IMR-90 (cell line): Measurements from ENCODE around the gene RNASE7. TPM values are rescaled to one million over a fixed set of nuclear protein-coding genes. Genes with fewer than 3 reads are reported as not detected.

ENCODE experiments used
- ATAC-seq: fragments of 200-7000 bp; cut with Tn5 transposase; 2 replicates; pipeline ENCODE4 v1.9.1; 2020; ENCODE audit warnings: low read depth, mild to moderate bottlenecking, moderate library complexity
- Bru-seq: library from RNA; stranded (reverse); fragments of 400-500 nt; gene quantifications from one replicate; lab custom pipeline; 2021; lab: Mats Ljungman, UMichigan
- BruChase-seq, 2 experiments: library from RNA; stranded (reverse); fragments of 400-500 nt; gene quantifications; one replicate each; lab custom pipeline; 2021; lab: Mats Ljungman, UMichigan
- BruUV-seq: library from RNA; stranded (reverse); fragments of 400-500 nt; replicated peaks from 2 replicates; lab custom pipeline; 2021; lab: Mats Ljungman, UMichigan
- CTCF ChIA-PET: fragments of 300-600 bp; formaldehyde crosslinking; extraction: SDS; loops from one replicate; lab custom pipeline; 2021; ENCODE audit warnings: antibody characterized with exemption; lab: Yijun Ruan, JAX
- POLR2A ChIA-PET: fragments of 300-600 bp; sonication (Branson Sonifier 250); formaldehyde crosslinking; loops from one replicate; lab custom pipeline; 2022; ENCODE audit warnings: antibody characterized with exemption; ENCODE audit not compliant: unreplicated experiment; lab: Charles Lee
- DNase-seq: peaks from one replicate; pipeline ENCODE4 v3.0.0; 2013
- H2AFZ ChIP-seq: replicated peaks from 2 replicates; pipeline ENCODE3; 2013; ENCODE audit warnings: low read length, mild to moderate bottlenecking; ENCODE audit not compliant: poor library complexity
- H2AK5ac ChIP-seq: 2 replicates; pipeline ENCODE4 v1.6.1; 2013; ENCODE audit warnings: low read depth, low read length, inconsistent platforms
- H2AK9ac ChIP-seq: replicated peaks from 2 replicates; pipeline ENCODE3; 2013; ENCODE audit warnings: mild to moderate bottlenecking, low read depth, low read length, moderate library complexity; ENCODE audit not compliant: poor library complexity
- H2BK120ac ChIP-seq: 2 replicates; pipeline ENCODE4 v1.6.1; 2013; ENCODE audit warnings: low read depth, low read length, inconsistent platforms
- H2BK15ac ChIP-seq: 3 replicates; pipeline ENCODE4 v1.6.1; 2013; ENCODE audit warnings: low read depth, low read length, inconsistent platforms
- H2BK20ac ChIP-seq: 2 replicates; pipeline ENCODE4 v1.6.1; 2013; ENCODE audit warnings: low read depth, mild to moderate bottlenecking, inconsistent platforms, low read length, moderate library complexity
- H2BK5ac ChIP-seq: 2 replicates; pipeline ENCODE4 v1.6.1; 2013; ENCODE audit warnings: mild to moderate bottlenecking, low read depth, low read length, inconsistent platforms; ENCODE audit not compliant: poor library complexity, severe bottlenecking
- H3K14ac ChIP-seq: replicated peaks from 2 replicates; pipeline ENCODE4 v1.6.1; 2013; ENCODE audit warnings: low read depth, low read length, inconsistent platforms
- H3K18ac ChIP-seq: 2 replicates; pipeline ENCODE4 v1.6.1; 2013; ENCODE audit warnings: low read depth, low read length, control low read depth
- H3K23ac ChIP-seq: 2 replicates; pipeline ENCODE4 v1.6.1; 2013; ENCODE audit warnings: low read depth, low read length, inconsistent platforms
- H3K27ac ChIP-seq: 2 replicates; pipeline ENCODE4 v1.5.1; 2013; ENCODE audit warnings: mild to moderate bottlenecking, control low read depth, low read length; ENCODE audit not compliant: insufficient read depth
- H3K27me3 ChIP-seq: 2 replicates; pipeline ENCODE4 v1.6.1; 2013; ENCODE audit warnings: low read length; ENCODE audit not compliant: control insufficient read depth, insufficient read depth
- H3K36me3 ChIP-seq: 2 replicates; pipeline ENCODE4 v1.6.1; 2013; ENCODE audit warnings: low read length, mixed read lengths; ENCODE audit not compliant: control insufficient read depth, insufficient read depth
- H3K4ac ChIP-seq: 2 replicates; pipeline ENCODE4 v1.6.1; 2013; ENCODE audit warnings: low read depth, low read length, inconsistent platforms
- H3K4me1 ChIP-seq: 2 replicates; pipeline ENCODE4 v1.6.1; 2013; ENCODE audit warnings: low read length, mixed read lengths; ENCODE audit not compliant: control insufficient read depth, insufficient read depth
- H3K4me2 ChIP-seq: 2 replicates; pipeline ENCODE4 v1.6.1; 2013; ENCODE audit warnings: low read depth, mild to moderate bottlenecking, control low read depth, low read length, moderate library complexity
- H3K4me3 ChIP-seq: 2 replicates; pipeline ENCODE4 v1.5.1; 2013; ENCODE audit warnings: low read depth, mild to moderate bottlenecking, control low read depth, low read length, moderate library complexity; ENCODE audit not compliant: insufficient read depth
- H3K56ac ChIP-seq: 2 replicates; pipeline ENCODE4 v1.6.1; 2013; ENCODE audit warnings: low read length, inconsistent platforms; ENCODE audit not compliant: insufficient read depth; ENCODE audit errors: extremely low read depth
- H3K79me1 ChIP-seq, 2 experiments: 2 replicates each; pipeline ENCODE4 v1.6.1; 2013; ENCODE audit warnings: low read length in 2 of 2, inconsistent platforms in 1 of 2, low read depth in 1 of 2
- H3K9ac ChIP-seq: 2 replicates; pipeline ENCODE4 v1.6.1; 2013; ENCODE audit warnings: low read depth, low read length, control low read depth
- H3K9me1 ChIP-seq: 2 replicates; pipeline ENCODE4 v1.6.1; 2013; ENCODE audit warnings: low read length, inconsistent platforms; ENCODE audit not compliant: insufficient read depth
- H3K9me3 ChIP-seq: 2 replicates; pipeline ENCODE4 v1.6.1; 2013; ENCODE audit warnings: low read length; ENCODE audit not compliant: control insufficient read depth, insufficient read depth
- H4K20me1 ChIP-seq: 2 replicates; pipeline ENCODE4 v1.6.1; 2013; ENCODE audit warnings: low read length, inconsistent platforms; ENCODE audit not compliant: insufficient read depth
- H4K5ac ChIP-seq: 2 replicates; pipeline ENCODE4 v1.6.1; 2013; ENCODE audit warnings: mild to moderate bottlenecking, low read depth, low read length, control low read depth
- H4K8ac ChIP-seq, 2 experiments: 2 replicates each; pipeline ENCODE4 v1.6.1; 2013; ENCODE audit warnings: low read depth in 2 of 2, low read length in 2 of 2, control low read depth in 1 of 2, inconsistent platforms in 1 of 2
- H4K91ac ChIP-seq: 2 replicates; pipeline ENCODE4 v1.6.1; 2013; ENCODE audit warnings: low read depth, low read length, inconsistent platforms; ENCODE audit not compliant: insufficient read depth
- BHLHE40 ChIP-seq: fragments of 150-350 bp; IDR thresholded peaks from 2 replicates; pipeline ENCODE4 v1.6.1; 2016; ENCODE audit warnings: mild to moderate bottlenecking, low read depth, low read length
- CEBPB ChIP-seq: IDR thresholded peaks from 2 replicates; pipeline ENCODE4 v1.6.1; 2012; ENCODE audit warnings: low read depth, low read length, improper control_type of control experiment
- FOS ChIP-seq: fragments of 150-350 bp; IDR thresholded peaks from 2 replicates; pipeline ENCODE4 v1.6.1; 2016; ENCODE audit warnings: low read depth, low read length
- MAFK ChIP-seq: IDR thresholded peaks from 2 replicates; pipeline ENCODE4 v1.6.1; 2012; ENCODE audit warnings: low read depth, low read length, improper control_type of control experiment
- SMC3 ChIP-seq: fragments of 150-350 bp; IDR thresholded peaks from 2 replicates; pipeline ENCODE4 v1.6.1; 2016; ENCODE audit warnings: low read depth, mild to moderate bottlenecking, antibody characterized with exemption, low read length, moderate library complexity
- WGBS, 2 experiments: methylation state at CpG; one replicate each; pipeline versions ENCODE4 v1.1.5 to v1.1.7; 2013; ENCODE audit warnings: missing lambda C conversion rate in 2 of 2; ENCODE audit not compliant: insufficient read length in 1 of 2; ENCODE audit errors: extremely low coverage in 2 of 2; 5-methylcytosine and 5-hydroxymethylcytosine counted together
- dilution Hi-C: fragments of 300-500 bp; cut with HindIII; formaldehyde crosslinking; loops from one replicate; pipeline ENCODE4 v1.14.3; 2018; ENCODE audit warnings: low sequenced_read_pairs; ENCODE audit not compliant: unreplicated experiment
- in situ Hi-C: fragments of 300-500 bp; cut with MboI; formaldehyde crosslinking; loops from 3 replicates; pipeline ENCODE4 v1.14.3; 2019; ENCODE audit warnings: low sequenced_read_pairs, inconsistent platforms, mixed read lengths
- intact Hi-C: fragments of 100-400 bp; cut with micrococcal nuclease; formaldehyde crosslinking; loops from 2 replicates; pipeline ENCODE4 v1.10.0; 2022
- long read RNA-seq: library from polyadenylated mRNA; unstranded; transcript quantifications from one replicate; pipeline ENCODE4 v2.0.0, GENCODE V29; 2021; ENCODE audit not compliant: unreplicated experiment
- polyA plus RNA-seq, 3 experiments: library from polyadenylated mRNA; depleted of rRNA; stranded (reverse); fragments of >200 nt; gene quantifications; 2 replicates each; pipeline ENCODE4 v1.2.3, GENCODE V29; 2012; ENCODE audit warnings: low replicate concordance in 1 of 3
- total RNA-seq: library from RNA; depleted of rRNA; stranded (reverse); fragments of >200 nt; gene quantifications from 2 replicates; pipeline ENCODE4 v1.2.3, GENCODE V29; 2012; rRNA removed
- TF ChIP-seq, protein P1 (sequence below): fragments of 150-350 bp; IDR thresholded peaks from 2 replicates; pipeline ENCODE4 v1.6.1; 2017; ENCODE audit warnings: mild to moderate bottlenecking, antibody characterized with exemption, low read length, low read depth

The RNASE7 gene, protein sequence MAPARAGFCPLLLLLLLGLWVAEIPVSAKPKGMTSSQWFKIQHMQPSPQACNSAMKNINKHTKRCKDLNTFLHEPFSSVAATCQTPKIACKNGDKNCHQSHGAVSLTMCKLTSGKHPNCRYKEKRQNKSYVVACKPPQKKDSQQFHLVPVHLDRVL
- not detected in 2 replicates for total RNA-seq
- not detected in 2 replicates for polyA plus RNA-seq (2012; rRNA removed)
- polyA plus RNA-seq (2012; cell fraction: cytosol; rRNA removed), result not detected in 2 replicates
- polyA plus RNA-seq (2012; cell fraction: nucleus; rRNA removed; ENCODE audit: low replicate concordance), result not detected in 2 replicates
- not detected for Bru-seq, nascent RNA
- not detected for BruChase-seq, experiment 1, labeled RNA remaining after a 6-hour chase
- not detected for BruChase-seq, experiment 2, labeled RNA remaining after a 2-hour chase
- long read RNA-seq, result 0 reads

DNA sequence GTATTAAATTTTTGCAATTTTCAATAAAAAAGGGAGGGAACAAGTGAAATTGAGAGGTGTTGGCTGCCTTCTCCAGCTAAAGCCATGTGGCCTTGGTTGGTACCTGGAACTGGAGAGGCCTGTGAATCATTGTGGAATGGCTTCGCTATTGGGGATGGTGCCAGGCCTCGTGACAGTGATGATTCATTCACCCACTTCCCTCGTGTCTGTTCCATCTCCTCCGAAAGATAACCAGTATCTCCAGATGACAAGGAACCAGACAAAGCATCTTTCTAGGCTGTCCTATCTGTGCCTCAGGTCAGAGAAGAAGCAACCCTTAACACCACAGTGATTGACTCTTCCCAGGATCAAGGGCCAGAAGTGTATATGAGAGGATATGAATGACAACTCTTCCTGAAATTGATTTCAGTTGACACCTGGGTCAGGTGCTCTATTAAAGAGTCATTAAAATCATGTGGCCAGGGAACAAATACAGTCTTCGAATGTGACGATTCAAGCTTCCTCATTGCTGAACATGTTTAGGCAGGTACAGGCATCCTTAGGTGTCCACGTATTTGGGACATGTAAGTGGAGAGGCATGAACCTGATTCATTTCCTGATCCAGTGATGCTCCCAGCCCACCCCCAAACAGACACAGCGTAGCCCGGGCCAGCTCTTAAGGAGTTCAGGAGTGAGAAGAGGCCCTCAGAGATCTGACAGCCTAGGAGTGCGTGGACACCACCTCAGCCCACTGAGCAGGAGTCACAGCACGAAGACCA is at the start of gene RNASE7:
Gene RNASE7, plus strand, starts transcription at position 687 of the 758 bp plus-strand sequence. CDS start 631 bp downstream, outside the sequence.
- Histone ChIP-seq H3K4me2 (no peak within 1 kb of the TSS), H3K56ac (no peak within 1 kb of the TSS), H3K18ac (no peak within 1 kb of the TSS), H4K8ac (no peak within 1 kb of the TSS), H3K9me3 (no peaks in the 10 kb centered on the region), H3K79me1 (no peaks in the 10 kb centered on the region), H4K91ac (no peak within 1 kb of the TSS), H2BK120ac (no peak within 1 kb of the TSS), H3K14ac (no peak within 1 kb of the TSS), H2BK15ac (no peak within 1 kb of the TSS), H2BK5ac (no peak within 1 kb of the TSS), H2BK20ac (no peak within 1 kb of the TSS), H3K36me3 (no peaks in the 10 kb centered on the region), H4K5ac (no peak within 1 kb of the TSS), H2AK5ac (no peak within 1 kb of the TSS), H3K4ac (no peak within 1 kb of the TSS), H3K4me3 (no peak within 1 kb of the TSS), H4K20me1 (no peaks in the 10 kb centered on the region), H3K27me3 (peaks cover 26% of the 10 kb centered on the region), H3K23ac (no peak within 1 kb of the TSS), H3K27ac (no peak within 1 kb of the TSS), H3K9ac (no peak within 1 kb of the TSS), H2AK9ac (no peak within 1 kb of the TSS), H3K4me1 (peaks cover 2% of the 10 kb centered on the region; the same call in 1 of the 2 replicates), H3K9me1 (no peaks in the 10 kb centered on the region), H2AFZ (no peak within 1 kb of the TSS)
- intact Hi-C loops (loop anchor here (2.0 kb wide), 1 partner anchor 71 kb away; no protein-coding TSS in a partner anchor), in situ Hi-C loops (no loop called here), dilution Hi-C loops (no loop called here)
- 93% methylated on average over 3 of the region's 11 CpGs; no CpG with 5 or more reads in 1 of the 2 experiments for WGBS, 2 experiments
- CTCF ChIA-PET, result interaction anchor here (3.7 kb wide), 1 partner anchor 27 kb away, joined by 37 read pairs; no protein-coding TSS in a partner anchor
- TF ChIP-seq FOS (0 out of 2 replicates have a peak, but pooled peaks have one; percentile 11), CEBPB (no peak), BHLHE40 (peak; percentile 17; the same call in 1 of the 2 replicates), SMC3 (no peak), MAFK (no peak)
- TF ChIP-seq, protein P1, sequence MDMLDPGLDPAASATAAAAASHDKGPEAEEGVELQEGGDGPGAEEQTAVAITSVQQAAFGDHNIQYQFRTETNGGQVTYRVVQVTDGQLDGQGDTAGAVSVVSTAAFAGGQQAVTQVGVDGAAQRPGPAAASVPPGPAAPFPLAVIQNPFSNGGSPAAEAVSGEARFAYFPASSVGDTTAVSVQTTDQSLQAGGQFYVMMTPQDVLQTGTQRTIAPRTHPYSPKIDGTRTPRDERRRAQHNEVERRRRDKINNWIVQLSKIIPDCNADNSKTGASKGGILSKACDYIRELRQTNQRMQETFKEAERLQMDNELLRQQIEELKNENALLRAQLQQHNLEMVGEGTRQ, result peak; percentile 52; the same call in 1 of the 2 replicates
- POLR2A ChIA-PET, result no interaction called here
- no peak for ATAC-seq
- BruUV-seq, result no TSS peak
- peak; percentile 54 for DNase-seq
